Esophagus muscularis mucosa (tissue), 4 donors: ENCODE data around the gene AGGF1. TPM values are rescaled to one million over a fixed set of nuclear protein-coding genes. Genes with fewer than 3 reads are reported as not detected.

Experiments
- DNase-seq: peaks from one replicate; pipeline ENCODE4 v3.0.0-alpha.2; 2017; ENCODE audit errors: extremely low spot score
- H3K27ac ChIP-seq, 4 donors: fragments of 200-600 bp; sonication (generic); replicated peaks in 1 of 4; 1 replicate in 3 of 4; 2 replicates in 1 of 4; pipeline ENCODE4 v1.5.1; 2016 to 2019; ENCODE audit warnings: mild to moderate bottlenecking in 1 of 4
- H3K27me3 ChIP-seq, 4 donors: fragments of 200-600 bp; sonication (generic); one replicate each; pipeline versions ENCODE4 v1.5.1 to v1.6.0; 2016 to 2019
- H3K36me3 ChIP-seq, 4 donors: fragments of 200-600 bp; sonication (generic); one replicate each; pipeline ENCODE4 v1.5.1; 2016 to 2019
- H3K4me1 ChIP-seq, 4 donors: fragments of 200-600 bp; sonication (generic); one replicate each; pipeline ENCODE4 v1.5.1; 2016 to 2019
- H3K4me3 ChIP-seq, 4 donors: fragments of 200-600 bp; sonication (generic); 1 replicate in 2 of 4; 2 replicates in 2 of 4; pipeline ENCODE4 v1.5.1; 2016 to 2019; ENCODE audit warnings: mild to moderate bottlenecking in 4 of 4, moderate library complexity in 1 of 4
- H3K9me3 ChIP-seq, 4 donors: fragments of 200-600 bp; sonication (generic); 1 replicate in 3 of 4; 2 replicates in 1 of 4; pipeline ENCODE4 v1.5.1; 2016 to 2019
- CTCF ChIP-seq, 3 experiments: fragments of 200-600 bp in 2 of 3; fragments of 450-650 bp in 1 of 3; sonication (generic) in 2 of 3; IDR thresholded peaks; one replicate each; pipeline ENCODE4 v1.5.1; 2017 to 2019; ENCODE audit warnings: antibody characterized with exemption in 3 of 3, mild to moderate bottlenecking in 2 of 3, moderate library complexity in 1 of 3
- EP300 ChIP-seq: sonication (generic); formaldehyde crosslinking; IDR thresholded peaks from one replicate; pipeline ENCODE4 v1.6.1; 2017; ENCODE audit warnings: antibody characterized with exemption
- POLR2A ChIP-seq: fragments of 450-650 bp; IDR thresholded peaks from one replicate; pipeline ENCODE4 v1.6.1; 2017; ENCODE audit warnings: antibody characterized with exemption, moderate library complexity, mild to moderate bottlenecking, low read depth
- POLR2AphosphoS5 ChIP-seq, 2 donors: sonication (generic); formaldehyde crosslinking; IDR thresholded peaks; one replicate each; pipeline ENCODE4 v1.6.1; 2017; ENCODE audit warnings: antibody characterized with exemption in 2 of 2
- WGBS: methylation state at CpG from one replicate; pipeline ENCODE4 v1.1.5; 2018; 5-methylcytosine and 5-hydroxymethylcytosine counted together
- intact Hi-C: fragments of 100-400 bp; cut with DNase I; formaldehyde crosslinking; loops from one replicate; pipeline ENCODE4 v1.15.1; 2023
- total RNA-seq, 4 donors: library from RNA; depleted of rRNA; stranded (reverse); fragments of >200 nt; gene quantifications; one replicate each; pipeline versions ENCODE4 v1.1.0 to v1.2.1, GENCODE V29; 2016

The AGGF1 gene
- total RNA-seq, 4 donors from 2014 or later: 16.4 to 25.0 (median 22.7) TPM

- WGBS: 24% methylated on average over 16 of the region's 16 CpGs
- TF ChIP-seq EP300 (no peak), POLR2AphosphoS5 (IDR thresholded peaks at IDR 0.05) (peak in 1 of 2 donors; percentile 4), POLR2A (no peak), CTCF (IDR thresholded peaks at IDR 0.05) (no peak)
- DNase-seq: no peak
- peak overlapping the region; percentile 82 to 92 (median 90) for H3K4me3 ChIP-seq
- peak overlapping the region; percentile 90 to 96 (median 94) for H3K27ac ChIP-seq
- intact Hi-C loops: loop anchor here (10.0 kb wide), 1 partner anchor 483 kb away; no protein-coding TSS in a partner anchor
- H3K4me1 ChIP-seq: peaks cover 14 to 24% (median 20%) of the 10 kb centered on the region in 4 donors
- no peaks in the 10 kb centered on the region for H3K9me3 ChIP-seq
- H3K27me3 ChIP-seq: no peaks in the 10 kb centered on the region
- H3K36me3 ChIP-seq: peaks cover 0 to 13% (median 2%) of the 10 kb centered on the region in 4 donors
Measured at GRCh38 chr5:77087484-77088261, 57.5 kb downstream of the AGGF1 start.

- no peak overlapping the region for H3K27ac ChIP-seq
- no peak overlapping the region for H3K4me3 ChIP-seq
- peaks cover 0 to 6% (median 0%) of the 10 kb centered on the region in 4 donors for H3K36me3 ChIP-seq
- no peaks in the 10 kb centered on the region for H3K27me3 ChIP-seq
- 94% methylated on average over 4 of the region's 4 CpGs for WGBS
- TF ChIP-seq CTCF (IDR thresholded peaks at IDR 0.05): no peak
- TF ChIP-seq POLR2AphosphoS5 (IDR thresholded peaks at IDR 0.05): no peak
- no peak for TF ChIP-seq POLR2A
- no peak for TF ChIP-seq EP300
- H3K4me1 ChIP-seq: no peaks in the 10 kb centered on the region
- no peaks in the 10 kb centered on the region for H3K9me3 ChIP-seq
- intact Hi-C loops: no loop called here
- DNase-seq: no peak
Measured at GRCh38 chr5:77095189-77095588, 65.0 kb downstream of the AGGF1 start.

GRCh38 chr5:77101298-77101697 lies 71.1 kb downstream of the AGGF1 start:
- Histone ChIP-seq H3K9me3 (no peaks in the 10 kb centered on the region), H3K4me1 (no peaks in the 10 kb centered on the region), H3K4me3 (no peak overlapping the region), H3K27ac (no peak overlapping the region), H3K27me3 (no peaks in the 10 kb centered on the region), H3K36me3 (no peaks in the 10 kb centered on the region)
- no peak for DNase-seq
- 87% methylated on average over 4 of the region's 4 CpGs for WGBS
- no peak for TF ChIP-seq CTCF (IDR thresholded peaks at IDR 0.05)
- TF ChIP-seq EP300: no peak
- TF ChIP-seq POLR2A: no peak
- TF ChIP-seq POLR2AphosphoS5 (IDR thresholded peaks at IDR 0.05): no peak
- intact Hi-C loops: no loop called here

- H3K4me1 ChIP-seq: no peaks in the 10 kb centered on the region
- no peaks in the 10 kb centered on the region for H3K27me3 ChIP-seq
- H3K4me3 ChIP-seq: no peak overlapping the region
- no peak for DNase-seq
- intact Hi-C loops: no loop called here
- TF ChIP-seq POLR2A (no peak), CTCF (IDR thresholded peaks at IDR 0.05) (no peak)
- 92% methylated on average over 7 of the region's 7 CpGs for WGBS
- no peaks in the 10 kb centered on the region for H3K9me3 ChIP-seq
- H3K27ac ChIP-seq: no peak overlapping the region
- H3K36me3 ChIP-seq: no peaks in the 10 kb centered on the region
Measured at GRCh38 chr5:77102549-77102948, 72.3 kb downstream of the AGGF1 start.

GRCh38 chr5:77103457-77103856 lies 73.3 kb downstream of the AGGF1 start:
- Histone ChIP-seq H3K4me3 (no peak overlapping the region), H3K27ac (no peak overlapping the region), H3K36me3 (no peaks in the 10 kb centered on the region), H3K27me3 (no peaks in the 10 kb centered on the region), H3K4me1 (no peaks in the 10 kb centered on the region), H3K9me3 (no peaks in the 10 kb centered on the region)
- DNase-seq: no peak
- TF ChIP-seq CTCF (IDR thresholded peaks at IDR 0.05): no peak
- no peak for TF ChIP-seq POLR2AphosphoS5 (IDR thresholded peaks at IDR 0.05)
- TF ChIP-seq EP300: no peak
- no peak for TF ChIP-seq POLR2A
- 95% methylated on average over 1 of the region's 1 CpG for WGBS
- intact Hi-C loops: no loop called here
